Measurements from ENCODE around the gene CFAP92.

DNA sequence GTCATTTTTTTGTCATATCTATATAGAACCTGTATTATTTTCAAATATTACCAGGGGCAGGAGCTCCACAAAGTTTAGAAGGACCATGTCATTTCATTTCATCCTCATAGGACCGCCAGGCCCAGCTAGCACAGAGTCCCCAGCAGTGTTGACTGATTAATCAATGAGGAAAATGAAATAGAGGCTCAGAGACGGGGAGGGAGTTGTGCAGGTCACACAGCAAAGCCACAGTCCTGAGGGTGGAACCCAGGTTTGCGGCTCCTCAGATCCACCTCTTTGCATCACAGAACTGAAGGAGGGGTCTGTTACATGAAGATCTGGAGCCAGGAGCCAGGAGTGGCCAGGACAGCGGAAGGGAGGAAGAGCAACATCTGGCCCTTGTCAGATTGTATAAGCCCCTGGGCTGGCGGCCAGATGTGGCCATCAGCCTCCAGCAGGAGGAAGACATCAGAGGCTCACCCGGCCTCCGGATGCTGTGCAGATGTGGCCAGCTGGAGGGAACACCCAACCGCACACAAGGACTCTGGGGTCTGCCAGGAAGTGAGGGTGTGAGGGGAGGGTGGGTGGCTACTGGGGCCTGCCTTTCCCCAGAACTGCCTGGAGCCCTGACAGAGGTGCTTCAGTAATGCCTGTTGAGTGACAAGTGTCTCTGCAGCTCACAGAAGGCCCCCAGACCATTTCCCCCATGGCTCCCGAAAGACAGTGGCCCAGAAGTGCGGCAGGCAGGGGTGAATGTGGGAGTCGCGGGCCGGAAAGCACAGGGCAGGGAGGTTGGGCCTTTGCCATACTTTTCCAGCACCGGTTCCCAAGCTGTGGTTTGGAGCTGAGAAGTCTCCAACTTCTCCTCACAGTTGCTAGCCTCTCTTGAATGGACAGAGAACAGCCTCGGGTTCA lies 28.5 kb upstream of the CFAP92 start:
- TF ChIP-seq, protein P1, sequence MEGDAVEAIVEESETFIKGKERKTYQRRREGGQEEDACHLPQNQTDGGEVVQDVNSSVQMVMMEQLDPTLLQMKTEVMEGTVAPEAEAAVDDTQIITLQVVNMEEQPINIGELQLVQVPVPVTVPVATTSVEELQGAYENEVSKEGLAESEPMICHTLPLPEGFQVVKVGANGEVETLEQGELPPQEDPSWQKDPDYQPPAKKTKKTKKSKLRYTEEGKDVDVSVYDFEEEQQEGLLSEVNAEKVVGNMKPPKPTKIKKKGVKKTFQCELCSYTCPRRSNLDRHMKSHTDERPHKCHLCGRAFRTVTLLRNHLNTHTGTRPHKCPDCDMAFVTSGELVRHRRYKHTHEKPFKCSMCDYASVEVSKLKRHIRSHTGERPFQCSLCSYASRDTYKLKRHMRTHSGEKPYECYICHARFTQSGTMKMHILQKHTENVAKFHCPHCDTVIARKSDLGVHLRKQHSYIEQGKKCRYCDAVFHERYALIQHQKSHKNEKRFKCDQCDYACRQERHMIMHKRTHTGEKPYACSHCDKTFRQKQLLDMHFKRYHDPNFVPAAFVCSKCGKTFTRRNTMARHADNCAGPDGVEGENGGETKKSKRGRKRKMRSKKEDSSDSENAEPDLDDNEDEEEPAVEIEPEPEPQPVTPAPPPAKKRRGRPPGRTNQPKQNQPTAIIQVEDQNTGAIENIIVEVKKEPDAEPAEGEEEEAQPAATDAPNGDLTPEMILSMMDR (conservative IDR thresholded peaks at IDR 0.05 in 1 of 2, IDR thresholded peaks at IDR 0.05 in 1 of 2; ENCODE audit: extremely low read depth in 1 of 2, insufficient read depth in 1 of 2, low read depth in 1 of 2, low read length in 2 of 2): no peak
- TF ChIP-seq EZH2 (IDR thresholded peaks at IDR 0.05; ENCODE audit: borderline replicate concordance, low read length): no peak

All from mammary epithelial cell (primary cell).